IPS DF 6.9 (cell line): ENCODE data around the gene APOH.

ENCODE experiments used
- DNase-seq: peaks from one replicate; pipeline ENCODE4 v3.0.0-alpha.2; 2013; ENCODE audit warnings: low read depth, low spot score
- H3K27ac ChIP-seq: one replicate; pipeline ENCODE4 v1.5.1; 2013; ENCODE audit warnings: low read length, control low read depth
- H3K27me3 ChIP-seq: 2 replicates; pipeline ENCODE4 v1.6.1; 2013; ENCODE audit warnings: mild to moderate bottlenecking, low read length; ENCODE audit not compliant: control insufficient read depth, insufficient read depth
- H3K36me3 ChIP-seq: 2 replicates; pipeline ENCODE4 v1.6.1; 2013; ENCODE audit warnings: low read length; ENCODE audit not compliant: control insufficient read depth, insufficient read depth
- H3K4me1 ChIP-seq: 2 replicates; pipeline ENCODE4 v1.6.1; 2013; ENCODE audit warnings: low read length; ENCODE audit not compliant: control insufficient read depth, insufficient read depth
- H3K4me3 ChIP-seq: 2 replicates; pipeline ENCODE4 v1.5.1; 2013; ENCODE audit warnings: mild to moderate bottlenecking, low read length
- H3K9me3 ChIP-seq: 2 replicates; pipeline ENCODE4 v1.6.1; 2013; ENCODE audit warnings: low read length, inconsistent platforms; ENCODE audit not compliant: control insufficient read depth, insufficient read depth
- WGBS: extraction: QIAGEN DNeasy Blood & Tissue Kit; methylation state at CpG from one replicate; pipeline ENCODE4 v1.1.7; 2013; ENCODE audit warnings: mixed read lengths, missing lambda C conversion rate; ENCODE audit not compliant: insufficient read length, insufficient coverage; 5-methylcytosine and 5-hydroxymethylcytosine counted together

The APOH gene

DNA sequence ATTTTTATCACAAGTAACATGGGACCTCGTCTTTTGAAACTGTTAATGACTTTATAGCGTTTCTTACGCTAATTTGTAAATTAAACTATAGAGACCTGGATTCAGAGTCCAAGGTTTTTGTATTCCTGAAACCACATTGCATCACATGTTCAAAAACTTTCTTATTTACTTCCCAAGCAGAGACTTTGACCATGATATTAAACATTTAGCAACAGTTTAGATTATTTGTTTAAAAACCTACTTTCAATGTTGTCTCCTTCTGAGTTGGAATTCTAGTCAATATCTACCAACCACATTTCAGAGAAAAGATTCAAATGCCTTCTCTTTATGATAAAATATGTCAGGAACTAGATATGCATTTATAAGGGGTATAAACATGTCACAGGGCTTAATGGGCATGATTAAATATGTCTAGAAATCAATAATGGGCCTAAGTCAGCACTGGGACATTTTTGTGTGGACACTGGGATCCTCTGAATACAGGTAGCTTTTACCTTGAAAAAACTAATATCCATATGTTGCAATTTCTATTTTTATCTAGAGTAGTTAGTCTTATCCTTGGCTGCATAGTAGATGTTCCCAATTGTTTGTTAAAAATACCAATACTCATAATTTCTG, 6.3 kb upstream of the APOH start:
- Histone ChIP-seq H3K27me3 (no peaks in the 10 kb centered on the region), H3K27ac (no peak overlapping the region), H3K9me3 (no peaks in the 10 kb centered on the region), H3K36me3 (no peaks in the 10 kb centered on the region), H3K4me1 (no peaks in the 10 kb centered on the region), H3K4me3 (no peak overlapping the region)
- DNase-seq, result no peak
- WGBS, result no CpG with 5 or more reads among the region's 3 CpGs

DNA sequence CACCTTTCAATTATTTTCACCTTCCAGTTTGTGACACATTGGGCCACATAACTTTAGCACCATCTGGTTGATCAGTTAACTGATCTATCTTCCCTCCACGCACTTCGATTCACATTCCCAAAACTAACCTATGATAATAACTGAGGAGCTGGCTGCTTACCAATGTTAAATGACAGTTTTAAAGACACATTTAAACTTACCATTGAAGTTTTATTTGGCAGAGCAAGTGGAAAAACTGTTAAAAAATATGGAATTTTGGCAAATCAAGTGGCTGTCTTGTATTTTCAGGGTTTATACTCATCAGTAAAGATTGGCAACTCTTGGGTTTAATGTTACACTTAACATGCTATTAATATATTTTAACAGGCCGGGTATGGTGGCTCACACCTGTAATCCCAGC, 5.4 kb upstream of the APOH start:
- Histone ChIP-seq H3K4me3 (no peak overlapping the region), H3K27me3 (no peaks in the 10 kb centered on the region), H3K36me3 (no peaks in the 10 kb centered on the region), H3K4me1 (no peaks in the 10 kb centered on the region), H3K27ac (no peak overlapping the region), H3K9me3 (no peaks in the 10 kb centered on the region)
- no peak for DNase-seq
- WGBS, result no CpG with 5 or more reads among the region's 3 CpGs

DNA sequence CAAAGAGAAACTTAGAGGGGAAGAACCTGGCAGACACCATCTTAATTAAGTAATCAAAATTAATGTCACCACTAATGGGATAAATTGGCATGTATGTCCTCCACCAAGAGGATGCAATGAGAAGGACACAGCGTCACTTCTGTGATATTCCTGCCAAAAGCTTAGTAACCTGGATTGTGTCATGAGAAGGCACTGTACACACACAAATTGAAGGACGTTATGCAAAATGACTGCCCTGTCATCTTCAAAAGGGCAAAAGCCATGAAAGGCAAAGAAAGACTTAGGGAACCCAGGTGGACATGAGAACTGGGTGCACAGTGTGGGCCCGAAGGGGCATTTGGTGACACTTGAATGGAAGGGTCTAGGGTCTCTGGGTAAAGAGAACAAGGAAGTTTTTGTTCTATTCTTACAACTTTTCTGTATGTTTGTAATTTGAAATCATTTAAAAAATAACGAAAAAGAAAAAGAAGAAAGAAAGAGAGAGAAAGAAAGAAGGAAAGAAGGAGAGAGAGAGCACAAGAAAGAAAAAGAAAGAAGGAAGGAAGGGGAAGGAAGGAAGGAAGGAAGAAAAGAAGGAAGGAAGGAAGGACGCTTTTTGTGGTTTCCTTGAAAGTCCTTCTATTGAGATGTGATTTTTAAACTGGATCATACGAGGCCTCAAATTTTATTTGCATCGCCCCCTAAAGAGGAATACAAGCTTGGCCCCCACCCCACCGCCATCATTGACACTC, 4.0 kb upstream of the APOH start:
- H3K27ac ChIP-seq, result no peak overlapping the region
- H3K4me1 ChIP-seq, result no peaks in the 10 kb centered on the region
- H3K27me3 ChIP-seq, result no peaks in the 10 kb centered on the region
- 100% methylated on average over 1 of the region's 8 CpGs for WGBS
- H3K4me3 ChIP-seq, result no peak overlapping the region
- no peaks in the 10 kb centered on the region for H3K36me3 ChIP-seq
- no peak for DNase-seq
- no peaks in the 10 kb centered on the region for H3K9me3 ChIP-seq

DNA sequence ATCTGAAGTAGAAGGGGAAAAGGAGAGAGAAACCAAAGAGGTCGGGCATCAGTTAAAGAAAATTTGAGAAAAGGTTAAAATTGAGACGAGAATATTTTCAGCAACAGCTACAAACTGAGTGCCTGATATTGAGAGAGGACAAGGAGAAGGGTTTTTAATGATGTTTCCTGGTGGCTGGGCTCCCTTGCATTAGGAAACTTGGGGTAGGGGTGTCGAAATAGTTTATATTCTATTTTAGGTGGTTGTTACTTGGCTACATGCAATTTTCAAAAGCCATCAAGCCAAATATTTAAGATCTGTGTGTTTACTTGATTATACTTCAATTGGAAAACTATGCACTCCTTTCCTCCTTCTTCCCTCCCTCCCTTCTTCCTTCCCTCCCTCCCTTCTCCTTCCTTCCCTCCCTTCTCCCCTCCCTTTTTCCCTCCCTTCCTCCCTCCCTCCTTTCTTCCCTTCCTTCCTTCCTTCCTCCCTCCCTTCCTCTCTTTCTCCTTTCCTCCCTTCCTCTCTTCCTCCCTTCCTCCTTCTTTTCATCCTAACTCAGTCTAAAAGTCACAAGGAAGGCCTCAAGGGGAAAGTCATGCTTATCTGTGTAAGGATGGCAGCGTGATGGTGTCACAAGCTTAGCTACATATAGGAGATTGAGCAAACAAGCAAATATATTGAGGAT, 1.8 kb upstream of the APOH start:
- H3K27ac ChIP-seq, result no peak overlapping the region
- H3K9me3 ChIP-seq, result no peaks in the 10 kb centered on the region
- 100% methylated on average over 1 of the region's 4 CpGs for WGBS
- DNase-seq, result no peak
- no peaks in the 10 kb centered on the region for H3K4me1 ChIP-seq
- H3K27me3 ChIP-seq, result no peaks in the 10 kb centered on the region
- no peak overlapping the region for H3K4me3 ChIP-seq
- no peaks in the 10 kb centered on the region for H3K36me3 ChIP-seq

DNA sequence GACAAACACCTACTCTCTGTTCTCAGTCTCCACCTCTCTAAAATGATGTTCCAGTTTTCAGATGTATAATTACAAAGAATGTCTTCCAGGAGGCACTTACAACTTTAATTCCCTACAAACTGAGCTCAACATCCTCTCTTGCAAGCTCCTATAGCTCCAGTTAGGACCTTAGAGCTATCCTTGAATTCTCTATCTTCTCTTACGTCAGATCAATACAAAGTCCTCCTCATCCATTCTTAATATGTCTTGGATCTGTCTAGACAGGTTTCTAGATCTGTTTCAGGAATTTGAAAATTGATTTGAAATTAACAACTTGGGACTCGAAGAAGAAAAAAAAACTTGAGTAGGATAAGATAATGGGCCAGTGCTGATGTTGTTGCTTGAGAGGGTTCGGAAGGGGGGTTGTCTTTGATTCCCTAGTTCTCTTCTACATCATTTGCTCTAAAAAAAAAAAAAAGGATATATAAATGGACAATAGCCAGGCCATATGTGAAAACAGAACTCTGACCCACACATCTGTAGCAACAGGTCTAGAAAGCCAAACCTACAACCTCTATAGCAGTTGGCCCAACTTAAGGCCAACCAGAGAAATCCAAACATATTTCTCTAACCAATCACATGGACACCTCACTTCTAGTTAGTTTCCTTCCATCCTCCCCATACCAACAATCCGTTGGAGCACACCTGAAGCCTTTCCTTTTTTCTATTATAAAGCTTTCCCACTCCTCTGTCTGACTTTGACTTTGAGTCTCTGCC, 746 bp upstream of the APOH start:
- WGBS, result no CpG with 5 or more reads among the region's 4 CpGs
- H3K4me1 ChIP-seq, result no peaks in the 10 kb centered on the region
- H3K9me3 ChIP-seq, result no peaks in the 10 kb centered on the region
- H3K4me3 ChIP-seq, result no peak overlapping the region
- H3K36me3 ChIP-seq, result no peaks in the 10 kb centered on the region
- H3K27ac ChIP-seq, result no peak overlapping the region
- no peak for DNase-seq
- no peaks in the 10 kb centered on the region for H3K27me3 ChIP-seq

DNA sequence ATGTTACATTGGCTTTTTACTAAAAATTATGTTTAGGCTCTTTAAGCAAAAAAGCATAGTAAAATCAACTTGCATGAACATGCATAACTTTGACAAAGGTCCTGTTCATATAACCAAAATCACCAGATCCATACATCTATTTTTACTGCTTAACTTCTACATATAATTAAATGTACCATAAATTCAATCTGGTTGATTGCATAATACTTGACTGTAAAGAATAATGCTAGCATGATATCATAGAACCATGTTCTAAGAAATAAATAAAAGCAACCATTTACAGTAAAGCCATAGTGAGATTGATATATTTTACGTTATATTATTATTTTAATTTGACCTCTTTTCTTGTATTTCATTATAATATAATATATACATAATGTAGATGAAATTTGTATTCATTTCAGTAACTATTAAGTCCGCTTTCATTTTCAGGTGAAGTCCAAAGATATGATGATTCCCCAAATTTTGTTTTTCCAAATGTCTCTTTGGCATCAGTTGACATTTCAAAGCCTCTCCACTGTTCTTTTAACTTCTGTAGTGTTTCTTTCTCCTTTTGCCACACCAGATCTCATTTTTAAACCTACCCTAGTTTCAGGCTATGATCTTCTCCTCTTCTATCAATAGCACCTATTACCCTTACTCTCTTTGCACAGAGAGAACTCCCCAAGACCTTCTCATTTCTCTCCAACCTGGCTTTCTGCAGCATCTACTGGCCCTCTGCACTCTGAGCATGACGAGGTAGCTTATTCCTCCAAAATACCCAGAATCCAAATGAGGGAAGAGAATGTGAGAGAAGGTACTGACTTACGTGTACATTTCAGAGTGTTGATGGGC, 1.8 kb downstream of the APOH start:
- Histone ChIP-seq H3K4me3 (no peak overlapping the region), H3K9me3 (no peaks in the 10 kb centered on the region), H3K36me3 (no peaks in the 10 kb centered on the region), H3K4me1 (no peaks in the 10 kb centered on the region), H3K27me3 (no peaks in the 10 kb centered on the region), H3K27ac (no peak overlapping the region)
- DNase-seq, result no peak
- no CpG with 5 or more reads among the region's 4 CpGs for WGBS

DNA sequence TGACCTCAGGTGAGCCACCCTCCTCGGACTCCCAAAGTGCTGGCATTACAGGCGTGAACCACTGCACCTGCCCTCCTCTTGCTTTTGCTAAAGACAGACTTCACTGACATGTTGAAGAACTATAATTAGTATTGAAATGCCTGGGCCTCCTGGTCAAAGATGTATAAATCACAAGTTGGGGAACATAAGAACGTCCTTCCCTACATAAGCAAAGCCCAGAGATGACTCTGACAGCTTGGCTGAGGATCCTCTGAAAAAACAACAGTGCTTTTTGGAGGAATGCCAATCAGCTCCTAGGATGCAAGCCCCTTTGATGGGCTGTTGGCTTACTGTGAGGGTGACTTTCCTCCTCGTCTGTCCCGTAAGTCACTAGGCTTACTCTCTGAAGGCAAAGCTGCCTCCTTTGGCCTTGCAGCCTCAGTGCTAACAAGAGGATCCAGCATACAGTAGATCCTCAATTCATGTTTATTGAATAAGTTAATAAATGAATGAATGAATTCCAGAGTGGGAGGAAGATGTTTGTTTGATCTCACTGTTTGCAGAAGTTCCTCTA, 6.3 kb downstream of the APOH start:
- Histone ChIP-seq H3K36me3 (no peaks in the 10 kb centered on the region), H3K9me3 (no peaks in the 10 kb centered on the region), H3K27ac (no peak overlapping the region), H3K27me3 (no peaks in the 10 kb centered on the region), H3K4me3 (no peak overlapping the region), H3K4me1 (no peaks in the 10 kb centered on the region)
- DNase-seq, result no peak
- WGBS, result no CpG with 5 or more reads among the region's 5 CpGs

DNA sequence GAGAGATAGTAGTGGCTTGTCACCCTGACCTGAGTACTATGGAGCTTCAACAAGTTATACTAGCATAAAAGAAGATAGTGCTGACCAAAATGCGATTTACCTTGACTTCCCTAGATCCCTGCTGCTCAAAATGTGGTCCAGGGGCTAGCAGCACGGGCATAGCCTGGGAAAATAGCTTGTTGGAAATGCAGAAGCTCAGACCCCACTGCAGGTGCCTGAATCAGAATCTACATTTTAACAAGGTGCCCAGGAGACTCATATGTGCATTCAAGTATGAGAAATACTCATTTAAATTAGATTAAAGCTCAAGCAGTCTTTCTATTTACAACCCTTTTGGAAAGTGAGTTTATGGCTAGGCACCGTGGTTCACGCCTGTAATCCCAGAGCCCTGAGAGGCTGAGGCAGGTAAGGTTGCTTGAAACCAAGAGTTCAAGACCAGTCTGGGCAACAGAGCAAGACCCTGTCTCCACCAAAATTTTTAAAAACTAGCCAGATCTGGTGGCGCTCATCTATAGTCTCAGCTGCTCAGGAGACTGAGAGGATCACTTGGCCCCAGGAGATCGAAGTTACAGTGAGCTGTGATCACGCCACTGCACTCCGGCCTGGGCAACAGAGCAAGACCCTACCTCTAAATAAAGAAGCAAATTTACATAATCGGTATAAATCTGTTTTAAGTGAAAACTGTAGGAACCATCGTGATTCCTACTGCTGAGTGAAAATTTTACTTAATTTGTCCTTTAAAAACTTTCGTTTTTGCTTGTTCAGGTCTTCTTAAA, 7.3 kb downstream of the APOH start:
- no peaks in the 10 kb centered on the region for H3K36me3 ChIP-seq
- DNase-seq, result no peak
- no peak overlapping the region for H3K27ac ChIP-seq
- H3K4me3 ChIP-seq, result no peak overlapping the region
- H3K4me1 ChIP-seq, result no peaks in the 10 kb centered on the region
- H3K27me3 ChIP-seq, result no peaks in the 10 kb centered on the region
- no CpG with 5 or more reads among the region's 11 CpGs for WGBS
- H3K9me3 ChIP-seq, result no peaks in the 10 kb centered on the region

DNA sequence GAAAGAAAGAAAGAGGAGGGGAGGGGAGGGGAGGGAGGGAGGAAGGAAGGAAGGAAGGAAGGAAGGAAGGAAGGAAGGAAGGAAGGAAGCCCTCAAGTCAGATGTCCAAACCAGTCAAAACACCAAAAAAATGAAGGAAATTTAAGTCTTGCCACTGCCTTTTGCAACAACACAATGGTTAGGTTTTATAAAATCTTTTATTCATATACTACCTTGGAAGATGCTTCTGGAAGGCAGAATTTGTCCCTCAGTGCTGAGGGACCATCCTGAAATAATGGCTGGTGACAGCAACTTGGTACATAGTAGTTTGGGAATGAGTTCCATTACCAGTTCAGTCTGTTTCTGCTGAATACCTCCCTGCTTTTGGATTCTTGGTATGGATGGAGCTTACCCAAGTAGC, 7.9 kb downstream of the APOH start:
- DNase-seq, result no peak
- Histone ChIP-seq H3K27me3 (no peaks in the 10 kb centered on the region), H3K9me3 (no peaks in the 10 kb centered on the region), H3K4me1 (no peaks in the 10 kb centered on the region), H3K36me3 (no peaks in the 10 kb centered on the region), H3K4me3 (no peak overlapping the region), H3K27ac (no peak overlapping the region)
